ENCODE measurements around the gene MAP3K7.
"Not testable (repeated sequence)": the region's sequence is repeated elsewhere in the genome, so short reads cannot be mapped to it uniquely, and the experiment has no call there.

Gene MAP3K7

DNA sequence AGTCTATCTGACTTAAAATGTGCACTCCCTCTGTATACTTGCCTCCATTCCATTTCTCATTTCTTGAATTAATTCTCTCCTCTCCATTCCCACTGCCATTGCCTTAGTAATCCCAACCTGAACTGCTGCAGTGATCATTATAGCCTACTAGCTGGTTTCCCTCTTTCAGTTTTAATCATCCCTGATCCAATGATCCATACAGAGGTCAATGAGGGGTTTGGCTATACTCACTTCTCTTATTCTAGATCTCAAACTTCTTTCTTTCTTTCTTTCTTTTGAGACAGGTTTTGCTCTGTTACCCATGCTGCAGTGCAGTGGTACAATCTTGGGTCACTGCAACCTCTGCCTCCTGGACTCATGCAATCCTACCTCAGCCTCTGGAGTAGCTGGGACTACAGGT is 17.6 kb downstream of the MAP3K7 start:
- Histone ChIP-seq H3K27me3 (ENCODE audit: insufficient read depth, low read length, poor library complexity, severe bottlenecking) (no peaks in the 10 kb centered on the region), H4K20me1 (ENCODE audit: insufficient read depth, low read length, poor library complexity, severe bottlenecking) (no peaks in the 10 kb centered on the region), H3K9me3 (ENCODE audit: insufficient read depth, low read depth, low read length) (no peaks in the 10 kb centered on the region), H3F3A (ENCODE audit: low read depth) (no peaks in the 10 kb centered on the region), H3K4me1 (ENCODE audit: insufficient read depth, low read length, poor library complexity, severe bottlenecking) (no peaks in the 10 kb centered on the region), H3K9me2 (replicated peaks; ENCODE audit: low read depth, low read length) (no peaks in the 10 kb centered on the region), H3K4me2 (ENCODE audit: low read depth, low read length, poor library complexity, severe bottlenecking) (no peak overlapping the region), H3K9ac (ENCODE audit: low read depth, low read length, poor library complexity, severe bottlenecking) (no peak overlapping the region), H3K79me2 (ENCODE audit: insufficient read depth, low read length) (peaks cover 15% of the 10 kb centered on the region; the same call in 1 of the 2 replicates), H2AFZ (ENCODE audit: low read length) (no peak overlapping the region), H3K36me3 (ENCODE audit: insufficient read depth, low read length) (peaks cover 16% of the 10 kb centered on the region; the same call in 1 of the 2 replicates), H3K4me3 (ENCODE audit: low read length, poor library complexity, severe bottlenecking) (no peak overlapping the region)
- no peak for TF ChIP-seq EZH2phosphoT487 (IDR thresholded peaks at IDR 0.05; ENCODE audit: borderline replicate concordance)
- TF ChIP-seq, protein P1, sequence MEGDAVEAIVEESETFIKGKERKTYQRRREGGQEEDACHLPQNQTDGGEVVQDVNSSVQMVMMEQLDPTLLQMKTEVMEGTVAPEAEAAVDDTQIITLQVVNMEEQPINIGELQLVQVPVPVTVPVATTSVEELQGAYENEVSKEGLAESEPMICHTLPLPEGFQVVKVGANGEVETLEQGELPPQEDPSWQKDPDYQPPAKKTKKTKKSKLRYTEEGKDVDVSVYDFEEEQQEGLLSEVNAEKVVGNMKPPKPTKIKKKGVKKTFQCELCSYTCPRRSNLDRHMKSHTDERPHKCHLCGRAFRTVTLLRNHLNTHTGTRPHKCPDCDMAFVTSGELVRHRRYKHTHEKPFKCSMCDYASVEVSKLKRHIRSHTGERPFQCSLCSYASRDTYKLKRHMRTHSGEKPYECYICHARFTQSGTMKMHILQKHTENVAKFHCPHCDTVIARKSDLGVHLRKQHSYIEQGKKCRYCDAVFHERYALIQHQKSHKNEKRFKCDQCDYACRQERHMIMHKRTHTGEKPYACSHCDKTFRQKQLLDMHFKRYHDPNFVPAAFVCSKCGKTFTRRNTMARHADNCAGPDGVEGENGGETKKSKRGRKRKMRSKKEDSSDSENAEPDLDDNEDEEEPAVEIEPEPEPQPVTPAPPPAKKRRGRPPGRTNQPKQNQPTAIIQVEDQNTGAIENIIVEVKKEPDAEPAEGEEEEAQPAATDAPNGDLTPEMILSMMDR (conservative IDR thresholded peaks at IDR 0.05; ENCODE audit: low read length): no peak

DNA sequence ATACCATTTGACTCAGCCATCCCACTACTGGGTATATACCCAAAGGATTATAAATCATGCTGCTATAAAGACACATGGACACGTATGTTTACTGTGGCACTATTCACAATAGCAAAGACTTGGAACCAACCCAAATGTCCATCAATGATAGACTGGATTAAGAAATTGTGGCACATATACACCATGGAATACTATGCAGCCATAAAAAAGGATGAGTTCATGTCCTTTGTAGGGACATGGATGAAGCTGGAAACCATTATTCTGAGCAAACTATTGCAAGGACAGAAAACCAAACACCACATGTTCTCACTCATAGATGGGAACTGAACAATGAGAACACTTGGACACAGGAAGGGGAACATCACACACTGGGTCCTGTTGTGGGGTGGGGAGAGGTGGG is 19.2 kb downstream of the MAP3K7 start:
- H4K20me1 ChIP-seq (ENCODE audit: insufficient read depth, low read length, poor library complexity, severe bottlenecking); H3K9me2 ChIP-seq (replicated peaks; ENCODE audit: low read depth, low read length); H3K4me2 ChIP-seq (ENCODE audit: low read depth, low read length, poor library complexity, severe bottlenecking); H3K4me1 ChIP-seq (ENCODE audit: insufficient read depth, low read length, poor library complexity, severe bottlenecking); H3K4me3 ChIP-seq (ENCODE audit: low read length, poor library complexity, severe bottlenecking); H3K9me3 ChIP-seq (ENCODE audit: insufficient read depth, low read depth, low read length); H2AFZ ChIP-seq (ENCODE audit: low read length); H3K9ac ChIP-seq (ENCODE audit: low read depth, low read length, poor library complexity, severe bottlenecking); H3K27me3 ChIP-seq (ENCODE audit: insufficient read depth, low read length, poor library complexity, severe bottlenecking); H3K79me2 ChIP-seq (ENCODE audit: insufficient read depth, low read length); H3F3A ChIP-seq (ENCODE audit: low read depth): not testable (repeated sequence)
- peaks cover 16% of the 10 kb centered on the region; the same call in 1 of the 2 replicates for H3K36me3 ChIP-seq (ENCODE audit: insufficient read depth, low read length)

DNA sequence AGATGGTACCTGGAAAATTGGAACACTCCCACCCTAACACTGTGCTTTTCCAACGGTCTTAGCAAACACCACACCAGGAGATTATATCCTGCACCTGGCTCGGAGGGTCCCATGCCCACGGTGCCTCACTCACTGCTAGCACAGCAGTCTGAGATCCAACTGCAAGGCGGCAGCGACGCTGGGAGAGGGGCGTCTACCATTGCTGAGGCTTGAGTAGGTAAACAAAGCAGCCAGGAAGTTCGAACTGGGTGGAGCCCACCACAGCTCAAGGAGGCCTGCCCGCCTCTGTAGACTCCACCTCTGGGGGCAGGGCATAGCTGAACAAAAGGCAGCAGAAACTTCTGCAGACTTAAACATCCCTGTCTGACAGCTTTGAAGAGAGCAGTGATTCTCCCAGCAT is 24.5 kb downstream of the MAP3K7 start:
- not testable (repeated sequence) for H3F3A ChIP-seq (ENCODE audit: low read depth); H3K9ac ChIP-seq (ENCODE audit: low read depth, low read length, poor library complexity, severe bottlenecking); H3K27me3 ChIP-seq (ENCODE audit: insufficient read depth, low read length, poor library complexity, severe bottlenecking); H3K4me1 ChIP-seq (ENCODE audit: insufficient read depth, low read length, poor library complexity, severe bottlenecking); H3K79me2 ChIP-seq (ENCODE audit: insufficient read depth, low read length); H3K9me3 ChIP-seq (ENCODE audit: insufficient read depth, low read depth, low read length); H3K4me3 ChIP-seq (ENCODE audit: low read length, poor library complexity, severe bottlenecking); H3K9me2 ChIP-seq (replicated peaks; ENCODE audit: low read depth, low read length); H4K20me1 ChIP-seq (ENCODE audit: insufficient read depth, low read length, poor library complexity, severe bottlenecking); H2AFZ ChIP-seq (ENCODE audit: low read length); H3K4me2 ChIP-seq (ENCODE audit: low read depth, low read length, poor library complexity, severe bottlenecking)
- peaks cover 36% of the 10 kb centered on the region for H3K36me3 ChIP-seq (ENCODE audit: insufficient read depth, low read length)

DNA sequence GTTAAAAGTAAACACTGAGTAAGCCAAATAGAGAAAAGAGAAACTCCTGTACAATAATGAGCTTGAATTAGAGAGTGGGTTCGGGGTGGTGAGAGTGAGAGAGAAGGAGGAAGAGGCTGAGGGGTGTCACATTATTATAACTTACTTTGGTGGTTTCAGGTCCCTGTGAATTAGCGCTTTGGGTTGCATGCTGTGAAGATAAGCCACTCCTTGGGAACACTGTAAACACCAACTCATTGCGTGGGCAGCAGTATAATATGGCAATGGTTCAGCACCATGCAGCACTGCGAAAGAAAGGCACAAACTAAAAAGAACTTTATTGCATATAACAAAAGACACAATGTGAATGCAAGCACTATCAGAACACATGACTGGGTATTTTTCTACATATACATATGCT is 26.9 kb downstream of the MAP3K7 start:
- H3K79me2 ChIP-seq (ENCODE audit: insufficient read depth, low read length): no peaks in the 10 kb centered on the region
- no peak overlapping the region for H3K4me3 ChIP-seq (ENCODE audit: low read length, poor library complexity, severe bottlenecking)
- H3K4me2 ChIP-seq (ENCODE audit: low read depth, low read length, poor library complexity, severe bottlenecking): no peak overlapping the region
- H2AFZ ChIP-seq (ENCODE audit: low read length): no peak overlapping the region
- no peaks in the 10 kb centered on the region for H3K27me3 ChIP-seq (ENCODE audit: insufficient read depth, low read length, poor library complexity, severe bottlenecking)
- H4K20me1 ChIP-seq (ENCODE audit: insufficient read depth, low read length, poor library complexity, severe bottlenecking): no peaks in the 10 kb centered on the region
- no peaks in the 10 kb centered on the region for H3K4me1 ChIP-seq (ENCODE audit: insufficient read depth, low read length, poor library complexity, severe bottlenecking)
- H3K9me3 ChIP-seq (ENCODE audit: insufficient read depth, low read depth, low read length): no peaks in the 10 kb centered on the region
- H3K9me2 ChIP-seq (replicated peaks; ENCODE audit: low read depth, low read length): no peaks in the 10 kb centered on the region
- H3F3A ChIP-seq (ENCODE audit: low read depth): no peaks in the 10 kb centered on the region
- TF ChIP-seq, protein P1 (conservative IDR thresholded peaks at IDR 0.05; ENCODE audit: low read length): no peak
- TF ChIP-seq EZH2phosphoT487 (IDR thresholded peaks at IDR 0.05; ENCODE audit: borderline replicate concordance): no peak
- no peak overlapping the region for H3K9ac ChIP-seq (ENCODE audit: low read depth, low read length, poor library complexity, severe bottlenecking)
- H3K36me3 ChIP-seq (ENCODE audit: insufficient read depth, low read length): peaks cover 53% of the 10 kb centered on the region
